ENCODE data around the gene CD37.
"Not testable (repeated sequence)": the region's sequence is repeated elsewhere in the genome, so short reads cannot be mapped to it uniquely, and the experiment has no call there.

Gene CD37

DNA sequence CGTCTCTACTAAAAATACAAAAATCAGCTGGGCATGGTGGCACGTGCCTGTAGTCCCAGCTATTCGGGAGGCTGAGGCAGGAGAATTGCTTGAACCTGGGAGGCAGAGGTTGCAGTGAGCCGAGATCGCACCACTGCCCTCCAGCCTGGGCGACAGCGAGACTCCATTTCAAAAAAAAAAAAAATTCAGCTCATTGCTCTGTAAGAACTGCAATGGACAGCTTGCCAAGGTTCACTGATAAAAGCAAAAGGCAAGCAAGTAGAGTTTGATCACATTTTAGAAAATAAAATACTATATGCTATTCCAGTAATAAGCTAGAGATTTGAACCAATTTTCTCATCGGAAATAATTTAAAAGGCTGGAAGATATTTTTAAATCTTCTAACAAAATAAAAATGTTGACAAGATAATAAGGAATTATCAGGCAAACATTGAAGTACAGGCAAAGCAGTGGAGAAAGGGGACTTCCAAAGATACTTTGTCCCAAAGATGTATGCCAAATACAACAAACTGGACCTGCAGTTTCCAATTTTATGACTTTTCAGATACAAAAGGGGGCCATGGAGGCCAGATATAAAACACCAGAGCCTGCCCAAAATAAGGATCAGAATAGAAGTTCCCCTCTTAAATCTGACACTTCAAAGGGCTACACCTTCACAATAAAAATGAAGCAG lies 39.9 kb upstream of the CD37 start:
- TF ChIP-seq, protein P1, sequence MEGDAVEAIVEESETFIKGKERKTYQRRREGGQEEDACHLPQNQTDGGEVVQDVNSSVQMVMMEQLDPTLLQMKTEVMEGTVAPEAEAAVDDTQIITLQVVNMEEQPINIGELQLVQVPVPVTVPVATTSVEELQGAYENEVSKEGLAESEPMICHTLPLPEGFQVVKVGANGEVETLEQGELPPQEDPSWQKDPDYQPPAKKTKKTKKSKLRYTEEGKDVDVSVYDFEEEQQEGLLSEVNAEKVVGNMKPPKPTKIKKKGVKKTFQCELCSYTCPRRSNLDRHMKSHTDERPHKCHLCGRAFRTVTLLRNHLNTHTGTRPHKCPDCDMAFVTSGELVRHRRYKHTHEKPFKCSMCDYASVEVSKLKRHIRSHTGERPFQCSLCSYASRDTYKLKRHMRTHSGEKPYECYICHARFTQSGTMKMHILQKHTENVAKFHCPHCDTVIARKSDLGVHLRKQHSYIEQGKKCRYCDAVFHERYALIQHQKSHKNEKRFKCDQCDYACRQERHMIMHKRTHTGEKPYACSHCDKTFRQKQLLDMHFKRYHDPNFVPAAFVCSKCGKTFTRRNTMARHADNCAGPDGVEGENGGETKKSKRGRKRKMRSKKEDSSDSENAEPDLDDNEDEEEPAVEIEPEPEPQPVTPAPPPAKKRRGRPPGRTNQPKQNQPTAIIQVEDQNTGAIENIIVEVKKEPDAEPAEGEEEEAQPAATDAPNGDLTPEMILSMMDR (IDR thresholded peaks at IDR 0.05; ENCODE audit: low read depth, low read length): no peak
- no peak for DNase-seq (ENCODE audit: low read depth)
- no peak overlapping the region for H3K4me3 ChIP-seq (ENCODE audit: low read depth, low read length)

DNA sequence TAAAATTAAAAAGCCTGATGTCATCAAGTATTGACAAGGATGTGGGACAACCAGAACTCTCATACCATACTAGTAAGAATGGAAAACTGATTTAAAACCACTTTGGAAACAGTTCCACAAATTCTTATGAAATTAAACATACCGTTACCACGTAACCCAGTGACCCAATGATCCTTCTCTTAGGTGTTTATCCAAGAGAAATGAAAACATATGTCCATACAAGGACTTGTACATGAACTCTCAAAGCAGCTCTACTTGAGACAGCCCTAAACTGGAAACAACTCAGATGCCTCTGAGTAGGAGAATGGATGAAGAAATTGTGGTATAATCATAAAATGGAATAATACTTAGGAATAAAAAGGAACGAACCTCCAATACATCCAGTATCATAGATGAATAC lies 37.8 kb upstream of the CD37 start:
- no peak overlapping the region for H3K4me3 ChIP-seq (ENCODE audit: low read depth, low read length)
- TF ChIP-seq, protein P2, sequence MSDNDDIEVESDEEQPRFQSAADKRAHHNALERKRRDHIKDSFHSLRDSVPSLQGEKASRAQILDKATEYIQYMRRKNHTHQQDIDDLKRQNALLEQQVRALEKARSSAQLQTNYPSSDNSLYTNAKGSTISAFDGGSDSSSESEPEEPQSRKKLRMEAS (IDR thresholded peaks at IDR 0.05; ENCODE audit: low read depth, low read length): no peak
- TF ChIP-seq POLR2A (IDR thresholded peaks at IDR 0.05; ENCODE audit: extremely low read depth, insufficient read length) (no peak), MYC (IDR thresholded peaks at IDR 0.05; ENCODE audit: low read depth, low read length) (no peak)
- TF ChIP-seq, protein P1 (IDR thresholded peaks at IDR 0.05; ENCODE audit: low read depth, low read length): no peak
- DNase-seq (ENCODE audit: low read depth): no peak

DNA sequence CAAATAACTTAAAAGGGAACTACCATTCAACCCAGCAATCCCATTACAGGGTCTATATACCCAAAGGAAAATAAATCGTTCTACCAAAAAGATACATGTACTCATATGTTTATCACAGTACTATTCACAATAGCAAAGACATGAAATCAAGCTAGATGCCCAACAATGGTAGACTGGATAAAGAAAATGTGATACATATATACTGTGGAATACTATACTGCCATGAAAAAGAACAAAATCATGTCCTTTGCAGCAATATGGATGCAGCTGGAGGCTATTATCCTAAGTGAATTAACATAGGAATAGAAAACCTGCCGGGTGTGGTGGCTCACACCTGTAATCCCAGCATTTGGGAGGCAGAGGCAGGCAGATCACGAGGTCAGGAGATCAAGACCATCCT lies 36.6 kb upstream of the CD37 start:
- H3K4me3 ChIP-seq (ENCODE audit: low read depth, low read length); DNase-seq (ENCODE audit: low read depth): not testable (repeated sequence)

DNA sequence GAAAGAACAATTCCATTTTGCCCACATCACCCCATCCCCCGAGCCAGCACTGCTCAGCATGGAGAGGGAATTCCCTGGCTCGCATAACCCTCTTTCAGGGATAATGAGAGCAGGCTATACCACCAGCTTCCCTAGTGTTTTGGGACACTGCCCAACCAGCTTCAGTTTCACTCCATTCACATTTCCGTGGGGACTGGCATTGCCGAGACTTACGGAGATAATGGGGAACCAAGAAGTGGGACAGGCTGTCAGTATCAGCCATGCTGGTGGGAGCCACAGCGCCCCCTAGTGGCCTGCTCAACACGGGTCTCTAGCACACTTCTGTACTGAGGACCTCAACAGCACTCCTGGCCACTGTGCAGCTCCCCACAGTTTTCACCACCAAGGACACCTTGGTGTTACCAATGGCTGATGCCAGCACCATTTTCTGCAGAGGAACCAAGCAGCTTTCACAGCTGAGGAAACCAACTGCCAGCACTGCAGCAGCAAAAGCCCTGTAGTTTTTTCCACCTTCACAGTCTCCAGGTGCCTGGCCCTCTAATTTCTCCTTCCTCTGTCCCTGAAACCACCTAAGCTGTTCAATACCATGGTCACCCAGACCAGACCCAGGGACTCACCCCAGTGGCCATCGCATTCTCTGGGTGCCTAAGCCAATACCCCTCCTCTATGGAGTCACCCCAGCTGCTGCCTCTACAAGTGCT lies 33.9 kb upstream of the CD37 start:
- TF ChIP-seq POLR2A (IDR thresholded peaks at IDR 0.05; ENCODE audit: extremely low read depth, insufficient read length): no peak
- peak; percentile 55 for TF ChIP-seq MYC (IDR thresholded peaks at IDR 0.05; ENCODE audit: low read depth, low read length)
- TF ChIP-seq, protein P1 (IDR thresholded peaks at IDR 0.05; ENCODE audit: low read depth, low read length): peak; percentile 94
- TF ChIP-seq, protein P2 (IDR thresholded peaks at IDR 0.05; ENCODE audit: low read depth, low read length): peak; percentile 61
- no peak overlapping the region for H3K4me3 ChIP-seq (ENCODE audit: low read depth, low read length)

DNA sequence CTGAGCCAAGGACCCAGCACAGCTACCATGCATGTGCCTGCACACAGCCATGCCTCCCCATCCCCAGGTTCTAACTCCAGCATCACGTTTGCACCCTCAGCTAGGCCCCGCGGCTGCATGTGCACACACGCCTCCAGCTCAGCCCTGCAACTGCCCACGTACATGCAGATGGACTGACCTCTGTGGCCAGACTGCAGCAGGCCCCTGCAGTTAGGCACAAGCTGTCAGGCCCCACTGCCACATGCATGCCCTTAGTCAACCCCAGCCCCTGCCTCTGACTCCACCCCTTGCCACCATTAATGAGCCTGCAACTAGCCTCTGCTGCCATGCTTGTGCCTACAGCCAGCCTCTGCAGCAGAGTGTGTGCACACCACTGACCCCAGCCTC lies 33.3 kb upstream of the CD37 start:
- no peak overlapping the region for H3K4me3 ChIP-seq (ENCODE audit: low read depth, low read length)
- no peak for TF ChIP-seq MYC (IDR thresholded peaks at IDR 0.05; ENCODE audit: low read depth, low read length)
- TF ChIP-seq, protein P2 (IDR thresholded peaks at IDR 0.05; ENCODE audit: low read depth, low read length): no peak
- TF ChIP-seq, protein P1 (IDR thresholded peaks at IDR 0.05; ENCODE audit: low read depth, low read length): no peak
- no peak for DNase-seq (ENCODE audit: low read depth)

More for the DNA sequence above, 33.9 kb upstream of the CD37 start:
- DNase-seq (ENCODE audit: low read depth): peak; percentile 77

DNA sequence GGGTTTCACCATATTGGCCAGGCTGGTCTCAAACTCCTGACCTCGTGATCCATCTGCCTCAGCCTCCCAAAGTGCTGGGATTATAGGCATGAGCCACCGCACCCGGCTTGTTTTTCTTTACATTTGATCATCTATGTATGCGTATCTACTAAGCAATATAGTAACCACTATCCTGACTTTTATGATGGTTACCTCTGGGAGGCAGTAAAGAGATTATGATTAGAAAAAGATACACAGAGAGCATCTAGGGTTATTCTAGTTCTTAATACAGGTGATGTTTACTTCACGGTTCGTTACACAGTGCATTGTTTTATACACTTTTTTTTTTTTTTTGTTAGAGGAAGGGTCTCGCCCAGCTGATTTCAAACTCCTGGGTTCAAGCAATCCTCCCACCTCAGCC lies 28.5 kb upstream of the CD37 start:
- DNase-seq (ENCODE audit: low read depth); H3K4me3 ChIP-seq (ENCODE audit: low read depth, low read length): not testable (repeated sequence)

DNA sequence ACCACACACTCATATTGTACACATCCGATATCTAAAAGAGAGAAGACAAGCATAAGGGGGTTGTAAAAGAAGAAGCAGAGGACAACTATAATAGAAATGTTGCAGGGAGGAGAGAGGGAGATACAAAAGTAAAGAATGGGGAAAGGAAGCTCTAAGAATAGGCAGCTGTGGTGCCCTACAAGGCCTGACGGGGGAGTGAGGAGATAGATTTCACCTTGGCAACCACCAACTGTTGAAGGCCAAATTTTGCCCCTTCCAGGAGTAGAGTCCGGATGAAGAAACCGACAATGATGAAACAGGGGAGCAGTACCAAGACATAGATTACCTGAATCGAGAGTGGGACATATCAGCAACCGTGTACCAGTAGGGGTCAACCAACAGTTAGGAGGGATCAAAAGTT lies 26.1 kb upstream of the CD37 start:
- no peak overlapping the region for H3K4me3 ChIP-seq (ENCODE audit: low read depth, low read length)
- DNase-seq (ENCODE audit: low read depth): no peak
- no peak for TF ChIP-seq POLR2A (IDR thresholded peaks at IDR 0.05; ENCODE audit: extremely low read depth, insufficient read length)
- TF ChIP-seq, protein P2 (IDR thresholded peaks at IDR 0.05; ENCODE audit: low read depth, low read length): no peak
- TF ChIP-seq, protein P1 (IDR thresholded peaks at IDR 0.05; ENCODE audit: low read depth, low read length): no peak
- TF ChIP-seq MYC (IDR thresholded peaks at IDR 0.05; ENCODE audit: low read depth, low read length): no peak
